OCI-LY7 (cell line): ENCODE measurements around the gene COL2A1. TPM values are rescaled to one million over a fixed set of nuclear protein-coding genes. Genes with fewer than 3 reads are reported as not detected.

Experiments used
- BruUV-seq: library from RNA; stranded (reverse); fragments of 400-500 nt; replicated peaks from 2 replicates; lab custom pipeline; 2021; lab: Mats Ljungman, UMichigan
- CTCF ChIA-PET: fragments of 300-600 bp; sonication (Branson Sonifier 250); formaldehyde crosslinking; loops from one replicate; lab custom pipeline; 2022; ENCODE audit warnings: antibody characterized with exemption; ENCODE audit not compliant: unreplicated experiment; lab: Charles Lee
- POLR2A ChIA-PET: fragments of 300-600 bp; sonication (Branson Sonifier 250); formaldehyde crosslinking; loops from one replicate; lab custom pipeline; 2022; ENCODE audit warnings: antibody characterized with exemption; lab: Charles Lee
- DNase-seq: peaks from one replicate; pipeline ENCODE4 v3.0.0-alpha.2; 2015; ENCODE audit warnings: low spot score
- H2AFZ ChIP-seq: fragments of 200-600 bp; sonication (generic), shearing (Covaris generic); 2 replicates; pipeline ENCODE4 v1.6.1; 2014; ENCODE audit warnings: mild to moderate bottlenecking, antibody characterized with exemption, low read length, moderate library complexity
- H3K27ac ChIP-seq: fragments of 200-600 bp; sonication (generic); 2 replicates; pipeline ENCODE4 v1.5.1; 2014; ENCODE audit warnings: mixed run types, low read depth, mild to moderate bottlenecking, moderate library complexity, low read length, inconsistent platforms; ENCODE audit not compliant: poor library complexity, severe bottlenecking
- H3K36me3 ChIP-seq: fragments of 200-600 bp; sonication (generic); 2 replicates; pipeline ENCODE4 v1.6.1; 2014; ENCODE audit warnings: mild to moderate bottlenecking, antibody characterized with exemption, low read length, moderate library complexity, mixed read lengths; ENCODE audit not compliant: insufficient read depth
- H3K4me1 ChIP-seq: fragments of 200-600 bp; sonication (generic); 2 replicates; pipeline ENCODE4 v1.5.1; 2014; ENCODE audit warnings: mild to moderate bottlenecking, low read length; ENCODE audit not compliant: insufficient read depth, poor library complexity, severe bottlenecking
- H3K4me2 ChIP-seq: fragments of 200-600 bp; sonication (generic); 2 replicates; pipeline ENCODE4 v1.6.1; 2014; ENCODE audit warnings: mild to moderate bottlenecking, low read length
- H3K4me3 ChIP-seq: fragments of 200-600 bp; sonication (generic); 2 replicates; pipeline ENCODE4 v1.5.1; 2014; ENCODE audit warnings: mild to moderate bottlenecking, low read depth, low read length; ENCODE audit not compliant: poor library complexity, severe bottlenecking
- H3K79me2 ChIP-seq: fragments of 200-600 bp; sonication (generic); 2 replicates; pipeline ENCODE4 v1.6.1; 2016; ENCODE audit warnings: low read depth, mild to moderate bottlenecking, low read length, moderate library complexity, mixed read lengths; ENCODE audit not compliant: insufficient read depth
- H3K9me2 ChIP-seq: fragments of 200-600 bp; sonication (generic); 2 replicates; pipeline ENCODE4 v1.6.1; 2016; ENCODE audit warnings: mild to moderate bottlenecking, low read length, mixed read lengths; ENCODE audit not compliant: insufficient read depth
- H3K9me3 ChIP-seq: fragments of 200-600 bp; sonication (generic); 2 replicates; pipeline ENCODE4 v1.6.1; 2014; ENCODE audit warnings: mild to moderate bottlenecking, mixed run types, low read length, mixed read lengths
- H4K20me1 ChIP-seq: fragments of 200-600 bp; sonication (generic); 2 replicates; pipeline ENCODE4 v1.6.1; 2014; ENCODE audit warnings: mild to moderate bottlenecking, antibody characterized with exemption, low read length, moderate library complexity, mixed read lengths; ENCODE audit not compliant: insufficient read depth
- EZH2phosphoT487 ChIP-seq: fragments of 200-600 bp; sonication (generic); IDR thresholded peaks from 2 replicates; pipeline ENCODE4 v1.6.1; 2018; ENCODE audit warnings: low read depth, borderline replicate concordance, mild to moderate bottlenecking, mixed run types, antibody characterized with exemption, low read length, moderate library complexity, mixed read lengths
- intact Hi-C: fragments of 100-400 bp; cut with micrococcal nuclease; formaldehyde crosslinking; loops from one replicate; pipeline ENCODE4 v1.10.0; 2022; ENCODE audit not compliant: unreplicated experiment
- total RNA-seq, 2 experiments: library from RNA; depleted of rRNA in 1 of 2; stranded (reverse); fragments of >200 nt in 1 of 2; shearing (Covaris generic) in 1 of 2; gene quantifications; 2 replicates each; pipeline ENCODE4 v1.2.3, GENCODE V29; 2014 to 2022
- TF ChIP-seq, protein P1 (sequence below): fragments of 200-600 bp; sonication (generic); conservative IDR thresholded peaks from 2 replicates; pipeline ENCODE4 v1.5.1; 2014; ENCODE audit warnings: mild to moderate bottlenecking, antibody characterized with exemption, low read length, moderate library complexity, mixed read lengths

The COL2A1 gene
- total RNA-seq, 2 experiments from 2014 or later, result 0.08 TPM; not detected in 1

DNA sequence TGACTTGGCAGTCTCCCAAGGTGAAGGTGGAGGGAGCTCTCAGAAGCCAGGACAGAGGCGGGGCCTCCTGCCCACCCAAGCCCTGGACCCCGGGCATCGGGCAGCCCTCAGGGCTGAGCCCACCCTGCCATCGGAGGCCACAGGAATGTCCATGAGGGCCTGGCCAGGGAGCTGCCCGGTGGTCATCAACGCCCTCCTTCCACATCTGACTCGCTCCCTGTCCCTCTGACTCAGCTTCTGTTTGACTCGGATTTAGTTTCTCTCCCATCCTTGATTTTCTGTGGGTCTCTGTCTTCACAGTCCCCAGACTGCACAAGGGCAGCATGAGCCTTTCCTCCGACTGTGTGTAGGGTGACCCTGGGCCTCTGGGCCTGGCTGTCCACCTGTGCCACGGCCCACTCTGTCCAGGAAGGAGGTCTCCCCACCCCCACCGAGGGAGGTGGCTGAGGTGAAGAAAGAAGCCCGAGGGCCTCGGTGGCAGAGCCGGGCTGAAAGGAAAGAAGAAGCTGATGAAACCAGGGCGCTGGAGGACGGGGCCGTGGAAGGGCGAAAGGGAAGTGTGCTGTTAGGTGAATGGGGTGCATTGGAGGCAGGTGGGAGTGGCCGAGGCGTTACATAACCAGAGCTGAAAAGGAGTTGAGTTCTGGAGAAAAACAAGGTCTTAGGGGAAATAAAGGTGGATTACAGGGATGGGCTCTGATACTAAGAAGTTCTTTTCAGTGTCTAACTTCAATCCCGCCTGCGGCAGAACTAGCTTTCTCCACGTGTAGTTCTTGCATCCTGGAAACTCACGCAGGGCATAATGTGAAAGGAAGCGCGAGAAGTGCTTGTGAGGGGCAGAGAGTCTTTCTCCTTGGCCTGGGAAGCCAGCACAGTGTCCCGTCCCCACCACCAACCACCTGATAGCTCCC is 57.6 kb downstream of the COL2A1 start:
- Histone ChIP-seq H3K79me2 (no peaks in the 10 kb centered on the region), H3K4me1 (no peaks in the 10 kb centered on the region), H3K9me3 (no peaks in the 10 kb centered on the region), H3K4me2 (no peak overlapping the region), H4K20me1 (no peaks in the 10 kb centered on the region), H2AFZ (no peak overlapping the region), H3K9me2 (no peaks in the 10 kb centered on the region), H3K4me3 (no peak overlapping the region), H3K36me3 (no peaks in the 10 kb centered on the region), H3K27ac (no peak overlapping the region)
- intact Hi-C loops, result no loop called here
- no peak for DNase-seq
- ChIA-PET POLR2A (interaction anchor here (0.6 kb wide), 1 partner anchor 64 kb away, joined by 8 read pairs; no protein-coding TSS in a partner anchor), CTCF (interaction anchor here (0.6 to 1.0 kb wide), 2 partner anchors 64 to 78 kb away, joined by 3 read pairs; no protein-coding TSS in a partner anchor)
- no TSS peak for BruUV-seq
- TF ChIP-seq EZH2phosphoT487, result no peak
- TF ChIP-seq, protein P1, sequence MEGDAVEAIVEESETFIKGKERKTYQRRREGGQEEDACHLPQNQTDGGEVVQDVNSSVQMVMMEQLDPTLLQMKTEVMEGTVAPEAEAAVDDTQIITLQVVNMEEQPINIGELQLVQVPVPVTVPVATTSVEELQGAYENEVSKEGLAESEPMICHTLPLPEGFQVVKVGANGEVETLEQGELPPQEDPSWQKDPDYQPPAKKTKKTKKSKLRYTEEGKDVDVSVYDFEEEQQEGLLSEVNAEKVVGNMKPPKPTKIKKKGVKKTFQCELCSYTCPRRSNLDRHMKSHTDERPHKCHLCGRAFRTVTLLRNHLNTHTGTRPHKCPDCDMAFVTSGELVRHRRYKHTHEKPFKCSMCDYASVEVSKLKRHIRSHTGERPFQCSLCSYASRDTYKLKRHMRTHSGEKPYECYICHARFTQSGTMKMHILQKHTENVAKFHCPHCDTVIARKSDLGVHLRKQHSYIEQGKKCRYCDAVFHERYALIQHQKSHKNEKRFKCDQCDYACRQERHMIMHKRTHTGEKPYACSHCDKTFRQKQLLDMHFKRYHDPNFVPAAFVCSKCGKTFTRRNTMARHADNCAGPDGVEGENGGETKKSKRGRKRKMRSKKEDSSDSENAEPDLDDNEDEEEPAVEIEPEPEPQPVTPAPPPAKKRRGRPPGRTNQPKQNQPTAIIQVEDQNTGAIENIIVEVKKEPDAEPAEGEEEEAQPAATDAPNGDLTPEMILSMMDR, result no peak

DNA sequence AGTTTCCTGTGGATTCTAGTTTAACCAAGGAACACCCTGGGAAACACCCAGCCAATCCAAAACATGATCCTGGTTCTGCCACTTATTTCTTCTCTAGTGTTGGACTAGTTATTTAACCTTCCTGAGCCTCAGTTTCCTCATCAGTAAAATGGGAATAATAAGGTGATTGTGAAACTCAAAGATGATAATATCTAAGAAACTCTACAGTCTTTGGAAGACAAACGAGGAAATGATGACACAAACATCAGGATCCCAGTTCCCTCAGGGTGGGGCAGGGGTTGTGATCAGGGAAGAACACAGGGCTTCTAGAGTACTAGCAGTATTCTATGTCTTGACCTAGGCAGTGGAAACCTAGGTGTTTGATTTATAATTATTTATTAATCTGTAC is 58.9 kb downstream of the COL2A1 start:
- ChIA-PET POLR2A (no interaction called here), CTCF (no interaction called here)
- no peak overlapping the region for H2AFZ ChIP-seq

More for the DNA sequence above, 58.9 kb downstream of the COL2A1 start:
- Histone ChIP-seq H3K79me2 (no peaks in the 10 kb centered on the region), H3K9me2 (no peaks in the 10 kb centered on the region), H4K20me1 (no peaks in the 10 kb centered on the region), H3K4me1 (no peaks in the 10 kb centered on the region), H3K27ac (no peak overlapping the region), H3K4me3 (no peak overlapping the region), H3K4me2 (no peak overlapping the region), H3K36me3 (no peaks in the 10 kb centered on the region), H3K9me3 (no peaks in the 10 kb centered on the region)
- TF ChIP-seq, protein P1, result no peak
- TF ChIP-seq EZH2phosphoT487, result no peak
- intact Hi-C loops, result no loop called here
- no TSS peak for BruUV-seq
- DNase-seq, result no peak
